OCI-LY7 (cell line): ENCODE data around the gene SCN4A. TPM values are rescaled to one million over a fixed set of nuclear protein-coding genes. Genes with fewer than 3 reads are reported as not detected.

Experiments
- BruUV-seq: library from RNA; stranded (reverse); fragments of 400-500 nt; replicated peaks from 2 replicates; lab custom pipeline; 2021; lab: Mats Ljungman, UMichigan
- CTCF ChIA-PET: fragments of 300-600 bp; sonication (Branson Sonifier 250); formaldehyde crosslinking; loops from one replicate; lab custom pipeline; 2022; ENCODE audit warnings: antibody characterized with exemption; ENCODE audit not compliant: unreplicated experiment; lab: Charles Lee
- POLR2A ChIA-PET: fragments of 300-600 bp; sonication (Branson Sonifier 250); formaldehyde crosslinking; loops from one replicate; lab custom pipeline; 2022; ENCODE audit warnings: antibody characterized with exemption; lab: Charles Lee
- DNase-seq: peaks from one replicate; pipeline ENCODE4 v3.0.0-alpha.2; 2015; ENCODE audit warnings: low spot score
- H2AFZ ChIP-seq: fragments of 200-600 bp; sonication (generic), shearing (Covaris generic); 2 replicates; pipeline ENCODE4 v1.6.1; 2014; ENCODE audit warnings: mild to moderate bottlenecking, antibody characterized with exemption, low read length, moderate library complexity
- H3K27ac ChIP-seq: fragments of 200-600 bp; sonication (generic); 2 replicates; pipeline ENCODE4 v1.5.1; 2014; ENCODE audit warnings: mixed run types, low read depth, mild to moderate bottlenecking, moderate library complexity, low read length, inconsistent platforms; ENCODE audit not compliant: poor library complexity, severe bottlenecking
- H3K36me3 ChIP-seq: fragments of 200-600 bp; sonication (generic); 2 replicates; pipeline ENCODE4 v1.6.1; 2014; ENCODE audit warnings: mild to moderate bottlenecking, antibody characterized with exemption, low read length, moderate library complexity, mixed read lengths; ENCODE audit not compliant: insufficient read depth
- H3K4me1 ChIP-seq: fragments of 200-600 bp; sonication (generic); 2 replicates; pipeline ENCODE4 v1.5.1; 2014; ENCODE audit warnings: mild to moderate bottlenecking, low read length; ENCODE audit not compliant: insufficient read depth, poor library complexity, severe bottlenecking
- H3K4me2 ChIP-seq: fragments of 200-600 bp; sonication (generic); 2 replicates; pipeline ENCODE4 v1.6.1; 2014; ENCODE audit warnings: mild to moderate bottlenecking, low read length
- H3K4me3 ChIP-seq: fragments of 200-600 bp; sonication (generic); 2 replicates; pipeline ENCODE4 v1.5.1; 2014; ENCODE audit warnings: mild to moderate bottlenecking, low read depth, low read length; ENCODE audit not compliant: poor library complexity, severe bottlenecking
- H3K79me2 ChIP-seq: fragments of 200-600 bp; sonication (generic); 2 replicates; pipeline ENCODE4 v1.6.1; 2016; ENCODE audit warnings: low read depth, mild to moderate bottlenecking, low read length, moderate library complexity, mixed read lengths; ENCODE audit not compliant: insufficient read depth
- H3K9me2 ChIP-seq: fragments of 200-600 bp; sonication (generic); 2 replicates; pipeline ENCODE4 v1.6.1; 2016; ENCODE audit warnings: mild to moderate bottlenecking, low read length, mixed read lengths; ENCODE audit not compliant: insufficient read depth
- H3K9me3 ChIP-seq: fragments of 200-600 bp; sonication (generic); 2 replicates; pipeline ENCODE4 v1.6.1; 2014; ENCODE audit warnings: mild to moderate bottlenecking, mixed run types, low read length, mixed read lengths
- H4K20me1 ChIP-seq: fragments of 200-600 bp; sonication (generic); 2 replicates; pipeline ENCODE4 v1.6.1; 2014; ENCODE audit warnings: mild to moderate bottlenecking, antibody characterized with exemption, low read length, moderate library complexity, mixed read lengths; ENCODE audit not compliant: insufficient read depth
- CTCF ChIP-seq: fragments of 200-600 bp; sonication (generic); conservative IDR thresholded peaks from 2 replicates; pipeline ENCODE4 v1.5.1; 2014; ENCODE audit warnings: mild to moderate bottlenecking, antibody characterized with exemption, low read length, moderate library complexity, mixed read lengths
- EZH2phosphoT487 ChIP-seq: fragments of 200-600 bp; sonication (generic); IDR thresholded peaks from 2 replicates; pipeline ENCODE4 v1.6.1; 2018; ENCODE audit warnings: low read depth, borderline replicate concordance, mild to moderate bottlenecking, mixed run types, antibody characterized with exemption, low read length, moderate library complexity, mixed read lengths
- intact Hi-C: fragments of 100-400 bp; cut with micrococcal nuclease; formaldehyde crosslinking; loops from one replicate; pipeline ENCODE4 v1.10.0; 2022; ENCODE audit not compliant: unreplicated experiment
- total RNA-seq, 2 experiments: library from RNA; depleted of rRNA in 1 of 2; stranded (reverse); fragments of >200 nt in 1 of 2; shearing (Covaris generic) in 1 of 2; gene quantifications; 2 replicates each; pipeline ENCODE4 v1.2.3, GENCODE V29; 2014 to 2022

The SCN4A gene
- total RNA-seq, 2 experiments from 2014 or later: 6.4 to 9.0 TPM

DNA sequence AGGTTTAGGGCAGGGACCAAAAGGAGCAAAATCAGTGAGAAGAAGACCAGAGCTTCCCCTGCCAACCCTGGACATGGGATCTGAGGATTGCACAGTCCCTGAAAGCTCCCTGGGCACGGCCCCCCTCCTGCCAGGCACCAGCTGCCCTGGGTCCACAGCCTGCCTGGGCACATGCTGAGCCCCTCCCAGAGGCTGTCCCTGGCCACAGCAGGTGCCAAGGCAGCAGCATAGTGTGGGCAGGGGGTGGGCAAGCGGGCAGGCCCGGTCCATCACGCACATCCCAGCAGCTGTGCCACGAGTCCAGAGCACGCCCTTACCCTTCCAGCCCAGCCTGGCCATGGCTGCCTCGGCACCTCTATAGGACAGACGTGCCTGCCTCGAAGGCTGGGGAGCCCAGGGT lies 12.7 kb downstream of the SCN4A start:
- H3K79me2 ChIP-seq: no peaks in the 10 kb centered on the region
- no peak for TF ChIP-seq CTCF
- no peak for TF ChIP-seq EZH2phosphoT487
- H3K36me3 ChIP-seq: no peaks in the 10 kb centered on the region
- no peak overlapping the region for H3K4me3 ChIP-seq
- H4K20me1 ChIP-seq: no peaks in the 10 kb centered on the region
- H3K9me2 ChIP-seq: no peaks in the 10 kb centered on the region
- intact Hi-C loops: no loop called here
- no peak overlapping the region for H2AFZ ChIP-seq
- ChIA-PET CTCF (no interaction called here), POLR2A (interaction anchor here (0.7 kb wide), 1 partner anchor 8 kb away, joined by 3 read pairs; no protein-coding TSS in a partner anchor)
- no peak for DNase-seq
- BruUV-seq: no TSS peak
- peaks cover 29% of the 10 kb centered on the region for H3K4me1 ChIP-seq
- H3K27ac ChIP-seq: no peak overlapping the region
- peak overlapping the region; percentile 78; the same call in 1 of the 2 replicates for H3K4me2 ChIP-seq
- no peaks in the 10 kb centered on the region for H3K9me3 ChIP-seq

GRCh38 chr17:63956296-63956920 lies 16.3 kb downstream of the SCN4A start:
- H3K36me3 ChIP-seq: no peaks in the 10 kb centered on the region
- H3K79me2 ChIP-seq: no peaks in the 10 kb centered on the region
- ChIA-PET POLR2A (interaction anchor here (1.1 kb wide), 1 partner anchor 22 kb away, joined by 5 read pairs; no protein-coding TSS in a partner anchor), CTCF (interaction anchor here (0.6 to 2.2 kb wide), 2 partner anchors 37 to 254 kb away, joined by 3 to 17 read pairs; partner anchors contain the start of gene GH1)
- no peak overlapping the region for H2AFZ ChIP-seq
- intact Hi-C loops: no loop called here
- no peak overlapping the region for H3K27ac ChIP-seq
- peaks cover 43% of the 10 kb centered on the region for H3K4me1 ChIP-seq
- H3K4me2 ChIP-seq: no peak overlapping the region
- TF ChIP-seq CTCF (no peak), EZH2phosphoT487 (no peak)
- no TSS peak for BruUV-seq
- no peak overlapping the region for H3K4me3 ChIP-seq
- H4K20me1 ChIP-seq: no peaks in the 10 kb centered on the region
- no peak for DNase-seq
- no peaks in the 10 kb centered on the region for H3K9me3 ChIP-seq
- no peaks in the 10 kb centered on the region for H3K9me2 ChIP-seq

DNA sequence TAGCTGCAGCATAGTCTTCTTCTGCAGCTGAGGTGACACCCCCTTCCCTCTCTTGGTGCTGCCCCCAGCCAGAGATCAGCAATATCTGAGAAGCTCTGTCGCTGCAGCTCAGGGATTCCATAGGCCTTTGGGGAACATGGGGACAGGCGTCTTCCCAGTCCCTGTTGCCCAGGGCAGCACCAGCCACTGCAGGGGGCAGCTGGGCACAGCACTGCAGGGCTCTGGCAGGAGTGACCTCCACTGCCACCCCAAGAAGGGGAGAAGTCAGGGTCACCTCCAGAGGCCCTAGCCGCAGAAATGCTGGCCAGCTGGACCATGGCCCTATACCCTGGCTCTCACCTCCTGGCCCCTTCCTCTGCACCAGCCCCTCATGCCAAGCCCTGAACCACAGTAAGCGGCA lies 16.9 kb downstream of the SCN4A start:
- H3K9me2 ChIP-seq: no peaks in the 10 kb centered on the region
- H2AFZ ChIP-seq: no peak overlapping the region
- no peaks in the 10 kb centered on the region for H3K36me3 ChIP-seq
- no peak overlapping the region for H3K27ac ChIP-seq
- no peaks in the 10 kb centered on the region for H3K9me3 ChIP-seq
- no peaks in the 10 kb centered on the region for H3K79me2 ChIP-seq
- BruUV-seq: no TSS peak
- ChIA-PET POLR2A (interaction anchor here (1.1 kb wide), 1 partner anchor 22 kb away, joined by 5 read pairs; no protein-coding TSS in a partner anchor), CTCF (interaction anchor here (0.6 to 2.2 kb wide), 2 partner anchors 36 to 254 kb away, joined by 3 to 17 read pairs; partner anchors contain the start of gene GH1)
- no peak for DNase-seq
- H3K4me3 ChIP-seq: no peak overlapping the region
- no peaks in the 10 kb centered on the region for H4K20me1 ChIP-seq
- peaks cover 42% of the 10 kb centered on the region for H3K4me1 ChIP-seq
- intact Hi-C loops: loop anchor here (2.0 kb wide), 2 partner anchors 35 to 177 kb away; no protein-coding TSS in a partner anchor
- no peak overlapping the region for H3K4me2 ChIP-seq
- no peak for TF ChIP-seq CTCF
- TF ChIP-seq EZH2phosphoT487: no peak
